HL-60/S4 treated with retinoic acid at 250 ng/mL for 4 days and 3 days (cell line): ENCODE results near the gene DCAF15.
"Not testable (repeated sequence)": the region's sequence is repeated elsewhere in the genome, so short reads cannot be mapped to it uniquely, and the experiment has no call there.

Source experiments
- in situ Hi-C: fragments of 300-500 bp; cut with MboI; formaldehyde crosslinking; loops from 2 replicates; pipeline ENCODE4 v1.7.0; 2022; ENCODE audit warnings: low sequenced_read_pairs

The DCAF15 gene

GRCh38 chr19:13959141-13959961 lies 7.0 kb downstream of the DCAF15 start:
- in situ Hi-C loops: no loop called here

- in situ Hi-C loops: no loop called here
Observed at GRCh38 chr19:13959962-13960862, 7.9 kb downstream of the DCAF15 start.

- in situ Hi-C loops: no loop called here
Observed at GRCh38 chr19:13960863-13961784, 8.8 kb downstream of the DCAF15 start.

GRCh38 chr19:13961826-13962698 lies 9.8 kb downstream of the DCAF15 start:
- in situ Hi-C loops: no loop called here

GRCh38 chr19:13962699-13963602 lies 10.6 kb downstream of the DCAF15 start:
- in situ Hi-C loops: no loop called here

GRCh38 chr19:13963603-13964105 lies 11.3 kb downstream of the DCAF15 start:
- in situ Hi-C loops: no loop called here

GRCh38 chr19:13964776-13965175 lies 12.5 kb downstream of the DCAF15 start:
- in situ Hi-C loops: no loop called here

- in situ Hi-C loops: no loop called here
Observed at GRCh38 chr19:13965377-13965896, 13.1 kb downstream of the DCAF15 start.

- in situ Hi-C loops: no loop called here
Observed at GRCh38 chr19:13965926-13966683, 13.8 kb downstream of the DCAF15 start.

- in situ Hi-C loops: no loop called here
Observed at GRCh38 chr19:13966684-13967128, 14.4 kb downstream of the DCAF15 start.

GRCh38 chr19:13967206-13967605 lies 14.9 kb downstream of the DCAF15 start:
- in situ Hi-C loops: not testable (repeated sequence)

GRCh38 chr19:13968383-13968935 lies 16.1 kb downstream of the DCAF15 start:
- in situ Hi-C loops: no loop called here

- in situ Hi-C loops: no loop called here
Observed at GRCh38 chr19:13968999-13969398, 16.7 kb downstream of the DCAF15 start.

- in situ Hi-C loops: no loop called here
Observed at GRCh38 chr19:13969897-13970296, 17.6 kb downstream of the DCAF15 start.

GRCh38 chr19:13971868-13972267 lies 19.6 kb downstream of the DCAF15 start:
- in situ Hi-C loops: not testable (repeated sequence)

GRCh38 chr19:13972368-13973155 lies 20.3 kb downstream of the DCAF15 start:
- in situ Hi-C loops: no loop called here
